H1 (cell line): ENCODE measurements around the gene MRPL17. TPM values are rescaled to one million over a fixed set of nuclear protein-coding genes. Genes with fewer than 3 reads are reported as not detected.

Experiments used
- CTCF ChIA-PET: fragments of 300-600 bp; sonication (Branson Sonifier 250); formaldehyde crosslinking; loops from one replicate; lab custom pipeline; 2021; ENCODE audit not compliant: partially characterized antibody; lab: Charles Lee
- POLR2A ChIA-PET: fragments of 300-600 bp; sonication (Branson Sonifier 250); formaldehyde crosslinking; loops from one replicate; lab custom pipeline; 2021; ENCODE audit warnings: inconsistent platforms; ENCODE audit not compliant: partially characterized antibody; lab: Charles Lee
- DNase-seq, 2 experiments: peaks; one replicate each; pipeline versions ENCODE4 v3.0.0 to v3.0.0-alpha.2; 2010 to 2022; ENCODE audit warnings: low spot score in 2 of 2, low read depth in 1 of 2, mixed read lengths in 1 of 2
- FAIRE-seq: peaks from 2 replicates; lab custom pipeline; 2011; peaks lifted over from hg19 to GRCh38; lab: Jason Lieb, UNC
- H2AFZ ChIP-seq: 2 replicates; pipeline ENCODE4 v1.8.1; 2012; ENCODE audit warnings: low read length, inconsistent platforms
- H2AK5ac ChIP-seq: 2 replicates; pipeline ENCODE4 v1.6.1; 2013; ENCODE audit warnings: low read depth, low read length
- H2BK120ac ChIP-seq: replicated peaks from 2 replicates; pipeline ENCODE3; 2013; ENCODE audit warnings: low read depth, low read length, inconsistent platforms
- H2BK12ac ChIP-seq: 2 replicates; pipeline ENCODE4 v1.6.1; 2013; ENCODE audit warnings: low read depth, low read length
- H2BK15ac ChIP-seq: 2 replicates; pipeline ENCODE4 v1.6.1; 2013; ENCODE audit warnings: low read length
- H2BK20ac ChIP-seq: 2 replicates; pipeline ENCODE4 v1.6.1; 2013; ENCODE audit warnings: low read length
- H2BK5ac ChIP-seq: 2 replicates; pipeline ENCODE4 v1.6.1; 2013; ENCODE audit warnings: low read depth, low read length
- H3K14ac ChIP-seq: 2 replicates; pipeline ENCODE4 v1.6.1; 2013; ENCODE audit warnings: inconsistent platforms; ENCODE audit not compliant: insufficient read length
- H3K18ac ChIP-seq: 2 replicates; pipeline ENCODE4 v1.6.1; 2013; ENCODE audit warnings: low read length; ENCODE audit errors: extremely low read depth
- H3K23ac ChIP-seq: 2 replicates; pipeline ENCODE4 v1.6.1; 2013; ENCODE audit warnings: inconsistent platforms; ENCODE audit not compliant: insufficient read length
- H3K23me2 ChIP-seq: 2 replicates; pipeline ENCODE4 v1.6.1; 2013; ENCODE audit warnings: low read depth, low read length
- H3K27ac ChIP-seq: 2 replicates; pipeline ENCODE4 v1.6.1; 2011; ENCODE audit warnings: low read depth, low read length, inconsistent platforms
- H3K27me3 ChIP-seq, 4 experiments: replicated peaks in 1 of 4; 1 replicate in 1 of 4; 2 replicates in 3 of 4; pipeline versions ENCODE4 v1.6.1 to v1.8.1; 2011 to 2013; ENCODE audit warnings: low read length in 3 of 4, mild to moderate bottlenecking in 3 of 4, inconsistent platforms in 2 of 4, mixed read lengths in 2 of 4, moderate library complexity in 1 of 4; ENCODE audit not compliant: control insufficient read depth in 3 of 4, insufficient read depth in 3 of 4; ENCODE audit errors: extremely low read depth in 1 of 4
- H3K36me3 ChIP-seq, 4 experiments: 2 replicates each; pipeline versions ENCODE4 v1.6.1 to v1.8.1; 2011 to 2013; ENCODE audit warnings: mild to moderate bottlenecking in 4 of 4, low read length in 3 of 4, moderate library complexity in 2 of 4, control low read depth in 1 of 4, inconsistent platforms in 1 of 4; ENCODE audit not compliant: insufficient read depth in 4 of 4, control insufficient read depth in 2 of 4
- H3K4ac ChIP-seq: replicated peaks from 2 replicates; pipeline ENCODE3; 2013; ENCODE audit warnings: low read length, low read depth, mixed read lengths, inconsistent platforms; ENCODE audit not compliant: insufficient read length
- H3K4me1 ChIP-seq, 4 experiments: replicated peaks in 1 of 4; 1 replicate in 1 of 4; 2 replicates in 3 of 4; pipeline versions ENCODE4 v1.6.1 to v1.8.1; 2011 to 2013; ENCODE audit warnings: low read length in 3 of 4, inconsistent platforms in 2 of 4, mixed read lengths in 1 of 4; ENCODE audit not compliant: insufficient read depth in 4 of 4, control insufficient read depth in 3 of 4
- H3K4me2 ChIP-seq, 2 experiments: 2 replicates each; pipeline versions ENCODE4 v1.6.1 to v1.8.1; 2011 to 2013; ENCODE audit warnings: low read depth in 2 of 2, low read length in 2 of 2, control low read depth in 1 of 2, inconsistent platforms in 1 of 2, mild to moderate bottlenecking in 1 of 2; ENCODE audit not compliant: insufficient read depth in 1 of 2
- H3K4me3 ChIP-seq, 4 experiments: fragments of 200-600, 300-600 bp in 1 of 4; sonication (generic), shearing (Covaris generic), sonication (Bioruptor Twin) in 1 of 4; 2 replicates each; pipeline versions ENCODE4 v1.5.1 to v1.8.1; 2011 to 2016; ENCODE audit warnings: low read length in 4 of 4, low read depth in 3 of 4, control low read depth in 2 of 4, inconsistent platforms in 2 of 4, mild to moderate bottlenecking in 2 of 4, mixed read lengths in 1 of 4, moderate library complexity in 1 of 4; ENCODE audit not compliant: insufficient read depth in 2 of 4; ENCODE audit errors: extremely low read depth in 1 of 4
- H3K56ac ChIP-seq: replicated peaks from 2 replicates; pipeline ENCODE3; 2013; ENCODE audit warnings: low read depth, mild to moderate bottlenecking, mixed read lengths, low read length, inconsistent platforms; ENCODE audit not compliant: insufficient read length
- H3K79me1 ChIP-seq: 2 replicates; pipeline ENCODE4 v1.6.1; 2013; ENCODE audit warnings: low read depth, low read length, control low read depth
- H3K79me2 ChIP-seq, 2 experiments: 2 replicates each; pipeline versions ENCODE4 v1.6.1 to v1.8.1; 2012 to 2013; ENCODE audit warnings: low read length in 2 of 2, mild to moderate bottlenecking in 2 of 2, inconsistent platforms in 1 of 2; ENCODE audit not compliant: insufficient read depth in 2 of 2, control insufficient read depth in 1 of 2
- H3K9ac ChIP-seq, 4 experiments: replicated peaks in 1 of 4; 1 replicate in 1 of 4; 2 replicates in 3 of 4; pipeline versions ENCODE4 v1.6.1 to v1.8.1; 2011 to 2013; ENCODE audit warnings: low read depth in 3 of 4, low read length in 3 of 4, control low read depth in 2 of 4, mild to moderate bottlenecking in 2 of 4, moderate library complexity in 2 of 4, inconsistent platforms in 1 of 4; ENCODE audit errors: extremely low read depth in 1 of 4
- H3K9me3 ChIP-seq, 2 experiments: 2 replicates each; pipeline versions ENCODE4 v1.6.1 to v1.8.1; 2012 to 2013; ENCODE audit warnings: mild to moderate bottlenecking in 2 of 2, moderate library complexity in 2 of 2, control low read depth in 1 of 2, inconsistent platforms in 1 of 2, low read depth in 1 of 2, low read length in 1 of 2, mixed read lengths in 1 of 2; ENCODE audit not compliant: insufficient read depth in 2 of 2
- H4K20me1 ChIP-seq, 2 experiments: replicated peaks in 1 of 2; 2 replicates each; pipeline versions ENCODE3 to v1.8.1; 2011 to 2013; ENCODE audit warnings: inconsistent platforms in 2 of 2, low read length in 2 of 2, mild to moderate bottlenecking in 1 of 2; ENCODE audit not compliant: insufficient read depth in 2 of 2, control insufficient read depth in 1 of 2
- H4K5ac ChIP-seq: 2 replicates; pipeline ENCODE4 v1.6.1; 2013; ENCODE audit warnings: low read length, low read depth, mixed read lengths, inconsistent platforms; ENCODE audit not compliant: insufficient read length
- H4K8ac ChIP-seq: 2 replicates; pipeline ENCODE4 v1.8.0; 2013; ENCODE audit warnings: mild to moderate bottlenecking, moderate library complexity, low read length, inconsistent platforms; ENCODE audit not compliant: insufficient read depth; ENCODE audit errors: extremely low read depth
- H4K91ac ChIP-seq: replicated peaks from 2 replicates; pipeline ENCODE3; 2013; ENCODE audit warnings: low read length, mixed read lengths, inconsistent platforms; ENCODE audit not compliant: insufficient read length
- BRCA1 ChIP-seq: IDR thresholded peaks from 2 replicates; pipeline ENCODE4 v1.6.1; 2012; ENCODE audit warnings: low read depth, low read length, improper control_type of control experiment
- HDAC2 ChIP-seq, 2 experiments: fragments of 300-600 bp in 1 of 2; sonication (generic) in 1 of 2; IDR thresholded peaks; 2 replicates each; pipeline ENCODE4 v1.6.1; 2011 to 2012; ENCODE audit warnings: low read depth in 2 of 2, low read length in 2 of 2, mild to moderate bottlenecking in 2 of 2, moderate library complexity in 2 of 2, borderline replicate concordance in 1 of 2, inconsistent platforms in 1 of 2
- RXRA ChIP-seq: IDR thresholded peaks from 2 replicates; pipeline ENCODE4 v1.6.1; 2011; ENCODE audit warnings: low read depth, mild to moderate bottlenecking, low read length, moderate library complexity; ENCODE audit not compliant: insufficient read depth
- TBP ChIP-seq: IDR thresholded peaks from 2 replicates; pipeline ENCODE4 v1.6.1; 2011; ENCODE audit warnings: low read depth, low read length, improper control_type of control experiment
- WGBS, 2 experiments: shearing (Covaris generic) in 1 of 2; methylation state at CpG; one replicate each; pipeline versions ENCODE4 v1.1.6 to v1.1.7; 2013 to 2015; ENCODE audit warnings: low lambda C conversion rate in 2 of 2, mixed read lengths in 2 of 2, inconsistent platforms in 1 of 2, low coverage in 1 of 2, missing lambda C conversion rate in 1 of 2; ENCODE audit not compliant: insufficient replicate concordance in 2 of 2, insufficient coverage in 1 of 2, insufficient read length in 1 of 2; ENCODE audit errors: extremely low coverage in 1 of 2, missing lambda C conversion rate in 1 of 2; 5-methylcytosine and 5-hydroxymethylcytosine counted together
- polyA plus RNA-seq, 7 experiments: library from polyadenylated mRNA; depleted of rRNA in 3 of 7; stranded (reverse) in 5 of 7; unstranded in 2 of 7; fragments of >200 nt in 5 of 7; fragments of 200-250 nt in 2 of 7; gene quantifications; 1 replicate in 5 of 7; 2 replicates in 1 of 7; 4 replicates in 1 of 7; pipeline versions ENCODE4 v1.2.1 to v1.2.3, GENCODE V29; 2011 to 2013; ENCODE audit warnings: missing spikeins in 2 of 7, mixed read lengths in 2 of 7
- total RNA-seq: library from RNA; stranded (reverse); fragmentation: NEBNext Ultra II Directional; extraction: Animal tissue kit (Norgen Biotek cat#: 25700); gene quantifications from 2 replicates; pipeline ENCODE4 v1.2.1, GENCODE V29; 2021

The MRPL17 gene
- total and polyA plus RNA-seq, 2 of the 8 experiments (the other 6 are each of a cell fraction or from before 2014, with no cell fraction given), result 55.7 to 70.5 TPM

- peaks cover 13 to 43% (median 34%) of the 10 kb centered on the region in 4 experiments for H3K27me3 ChIP-seq
- peaks cover 5 to 7% of the 10 kb centered on the region in 2 experiments for H4K20me1 ChIP-seq
- ChIA-PET POLR2A (interaction anchor here (1.1 to 2.3 kb wide), 6 partner anchors 9 to 30 kb away, joined by 3 to 17 read pairs (median 3); partner anchors contain the start of gene TAF10), CTCF (interaction anchor here (1.3 to 4.6 kb wide), 6 partner anchors 9 to 35 kb away, joined by 3 to 23 read pairs (median 7); partner anchors contain the start of gene TAF10)
- H3K9ac ChIP-seq, result no peak overlapping the region
- no peak overlapping the region for H2AK5ac ChIP-seq
- no peaks in the 10 kb centered on the region for H3K79me2 ChIP-seq
- no peak overlapping the region for H2BK20ac ChIP-seq
- no peak overlapping the region for H3K14ac ChIP-seq
- no peak overlapping the region for H3K4ac ChIP-seq
- no peak for FAIRE-seq
- no peak overlapping the region for H4K5ac ChIP-seq
- no peak overlapping the region for H3K56ac ChIP-seq
- no peak overlapping the region for H3K23ac ChIP-seq
- 79% methylated on average over 29 of the region's 29 CpGs; no CpG with 5 or more reads in 1 of the 2 experiments for WGBS, 2 experiments
- TF ChIP-seq RXRA (no peak), HDAC2 (IDR thresholded peaks at IDR 0.05; ENCODE audit: borderline replicate concordance in 1 of 2, low read depth in 2 of 2, low read length in 2 of 2) (no peak), BRCA1 (no peak), TBP (no peak)
- H3K4me3 ChIP-seq, result no peak overlapping the region
- H2AFZ ChIP-seq, result no peak overlapping the region
- no peak overlapping the region for H2BK15ac ChIP-seq
- no peak overlapping the region for H4K91ac ChIP-seq
- no peak overlapping the region for H2BK12ac ChIP-seq
- no peak overlapping the region for H3K18ac ChIP-seq
- no peaks in the 10 kb centered on the region for H3K9me3 ChIP-seq
- H3K79me1 ChIP-seq, result no peaks in the 10 kb centered on the region; the same call in 1 of the 2 replicates
- no peak overlapping the region for H3K27ac ChIP-seq
- no peak for DNase-seq
- H3K4me1 ChIP-seq, result peaks cover 0 to 6% (median 2%) of the 10 kb centered on the region in 4 experiments; a peak in 3 of 7 replicates
- H4K8ac ChIP-seq, result no peak overlapping the region
- no peak overlapping the region for H2BK5ac ChIP-seq
- no peak overlapping the region for H3K4me2 ChIP-seq
- H2BK120ac ChIP-seq, result no peak overlapping the region
- peaks cover 12% of the 10 kb centered on the region for H3K23me2 ChIP-seq
- no peaks in the 10 kb centered on the region for H3K36me3 ChIP-seq
Measured at GRCh38 chr11:6632116-6633073, 50.7 kb downstream of the MRPL17 start.
